ENCODE results near the gene UBASH3A. TPM values are rescaled to one million over a fixed set of nuclear protein-coding genes. Genes with fewer than 3 reads are reported as not detected.

UBASH3A gene
- total and polyA plus RNA-seq, 7 donors: 0.06 to 0.21 TPM; not detected in 5

- H3K27me3 ChIP-seq (ENCODE audit: insufficient read depth in 3 of 3, low read length in 2 of 3): peaks cover 0 to 42% (median 6%) of the 10 kb centered on the region in 3 donors
- WGBS, 3 donors: 72% methylated on average over 7 of the region's 7 CpGs
- H3K4me3 ChIP-seq: no peak overlapping the region
- intact Hi-C loops (cut with DNase I): no loop called here
- ATAC-seq (no peak), DNase-seq (no peak)
- no peaks in the 10 kb centered on the region for H3K4me1 ChIP-seq
- H3K36me3 ChIP-seq (ENCODE audit: insufficient read depth in 1 of 2, low read depth in 1 of 2): no peaks in the 10 kb centered on the region
- H3K27ac ChIP-seq: no peak overlapping the region
- TF ChIP-seq, protein P1, sequence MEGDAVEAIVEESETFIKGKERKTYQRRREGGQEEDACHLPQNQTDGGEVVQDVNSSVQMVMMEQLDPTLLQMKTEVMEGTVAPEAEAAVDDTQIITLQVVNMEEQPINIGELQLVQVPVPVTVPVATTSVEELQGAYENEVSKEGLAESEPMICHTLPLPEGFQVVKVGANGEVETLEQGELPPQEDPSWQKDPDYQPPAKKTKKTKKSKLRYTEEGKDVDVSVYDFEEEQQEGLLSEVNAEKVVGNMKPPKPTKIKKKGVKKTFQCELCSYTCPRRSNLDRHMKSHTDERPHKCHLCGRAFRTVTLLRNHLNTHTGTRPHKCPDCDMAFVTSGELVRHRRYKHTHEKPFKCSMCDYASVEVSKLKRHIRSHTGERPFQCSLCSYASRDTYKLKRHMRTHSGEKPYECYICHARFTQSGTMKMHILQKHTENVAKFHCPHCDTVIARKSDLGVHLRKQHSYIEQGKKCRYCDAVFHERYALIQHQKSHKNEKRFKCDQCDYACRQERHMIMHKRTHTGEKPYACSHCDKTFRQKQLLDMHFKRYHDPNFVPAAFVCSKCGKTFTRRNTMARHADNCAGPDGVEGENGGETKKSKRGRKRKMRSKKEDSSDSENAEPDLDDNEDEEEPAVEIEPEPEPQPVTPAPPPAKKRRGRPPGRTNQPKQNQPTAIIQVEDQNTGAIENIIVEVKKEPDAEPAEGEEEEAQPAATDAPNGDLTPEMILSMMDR (IDR thresholded peaks at IDR 0.05): no peak
- H3K9me3 ChIP-seq: no peaks in the 10 kb centered on the region
Observed at GRCh38 chr21:42409366-42409765, 5.7 kb downstream of the UBASH3A start.

DNA sequence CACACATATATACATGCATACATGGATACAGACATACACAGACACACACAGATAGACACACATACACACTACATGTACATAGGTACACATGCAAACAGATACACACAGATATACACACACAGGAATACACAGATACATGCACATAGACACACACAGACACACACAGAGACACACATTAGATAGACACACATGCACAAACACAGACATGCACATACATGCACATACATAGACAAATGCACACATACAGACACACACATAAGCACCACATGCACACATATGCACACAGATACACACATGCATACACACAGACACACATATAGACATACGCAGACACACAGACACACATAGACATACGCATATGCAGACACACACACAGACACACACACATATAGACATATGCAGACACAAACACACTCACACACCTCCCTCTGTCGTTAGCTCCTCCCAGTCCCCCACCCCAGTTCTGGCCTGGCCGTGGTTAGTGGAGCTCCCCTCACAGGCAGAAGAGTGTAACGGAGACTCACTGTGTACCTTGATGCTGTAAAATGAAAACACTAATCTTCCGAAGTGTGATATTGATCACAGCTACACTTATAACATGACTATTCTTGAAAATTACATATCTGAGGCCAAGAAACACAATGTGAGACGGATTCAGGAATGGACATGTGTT is 7.6 kb downstream of the UBASH3A start:
- TF ChIP-seq, protein P1 (IDR thresholded peaks at IDR 0.05): no peak
- H3K9me3 ChIP-seq: no peaks in the 10 kb centered on the region
- 57 to 63% (median 61%) methylated on average over 7 of the region's 7 CpGs for WGBS, 3 donors
- H3K27ac ChIP-seq: no peak overlapping the region
- intact Hi-C loops (cut with DNase I): no loop called here
- DNase-seq (no peak), ATAC-seq (no peak)
- no peaks in the 10 kb centered on the region for H3K4me1 ChIP-seq
- no peaks in the 10 kb centered on the region for H3K36me3 ChIP-seq (ENCODE audit: insufficient read depth in 1 of 2, low read depth in 1 of 2)
- peaks cover 0 to 36% (median 6%) of the 10 kb centered on the region in 3 donors for H3K27me3 ChIP-seq (ENCODE audit: insufficient read depth in 3 of 3, low read length in 2 of 3)
- H3K4me3 ChIP-seq: no peak overlapping the region

DNA sequence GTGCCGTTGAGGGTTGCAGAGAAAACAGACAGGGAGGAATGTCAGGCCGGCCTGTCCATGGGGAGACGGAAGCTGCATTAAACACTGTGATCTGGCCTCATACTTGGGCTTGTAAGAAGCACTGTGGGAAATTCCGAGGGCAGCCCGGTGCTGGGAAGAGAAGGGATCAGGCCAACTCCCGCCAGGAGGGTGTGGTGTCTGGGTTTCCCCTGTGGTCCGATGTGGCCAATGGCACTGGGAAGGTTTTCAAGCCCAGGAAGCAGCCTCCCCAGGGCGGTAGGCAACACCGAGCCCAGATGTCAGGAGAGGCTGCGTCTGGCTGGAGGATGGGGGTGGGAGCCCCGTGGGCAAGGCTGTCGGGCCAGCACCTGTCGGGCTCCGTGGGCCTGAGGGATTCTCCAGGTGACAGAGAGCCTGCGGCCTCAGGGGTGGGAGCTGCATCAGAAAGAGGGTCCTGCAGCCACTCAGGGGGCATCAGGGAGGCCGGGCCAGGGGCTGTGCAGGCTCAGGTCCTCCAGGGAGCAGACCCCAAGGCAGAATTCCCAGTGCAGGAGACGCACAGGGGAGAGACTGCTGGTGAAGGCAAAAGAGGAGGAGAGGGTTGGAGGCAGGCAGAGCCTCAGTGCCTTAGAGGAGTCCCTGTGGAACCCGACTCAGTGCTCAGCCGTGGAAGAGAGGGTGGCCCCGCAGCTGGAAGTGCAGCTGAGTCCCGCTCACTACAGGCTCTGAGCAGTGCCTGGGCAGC is 8.4 kb downstream of the UBASH3A start:
- peaks cover 0 to 34% (median 6%) of the 10 kb centered on the region in 3 donors for H3K27me3 ChIP-seq (ENCODE audit: insufficient read depth in 3 of 3, low read length in 2 of 3)
- no peak for ATAC-seq
- WGBS, 3 donors: 35 to 45% (median 43%) methylated on average over 20 to 21 of the region's 21 CpGs

DNA sequence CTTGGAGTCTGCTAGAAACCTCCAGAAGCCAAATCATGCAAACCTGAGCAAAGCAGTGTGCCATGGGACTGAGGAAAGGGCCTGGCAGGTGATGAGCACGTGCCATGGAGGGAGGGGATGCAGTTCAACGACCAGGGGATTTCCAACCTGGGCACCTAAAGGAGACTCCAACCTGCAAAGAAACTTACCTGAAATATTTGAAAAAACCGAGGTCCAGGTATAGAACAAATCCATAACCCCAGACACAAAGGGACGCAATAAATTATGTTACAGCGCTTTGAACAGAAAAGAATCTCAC is 8.9 kb downstream of the UBASH3A start:
- Histone ChIP-seq H3K4me1 (no peaks in the 10 kb centered on the region), H3K4me3 (no peak overlapping the region), H3K9me3 (no peaks in the 10 kb centered on the region), H3K27ac (no peak overlapping the region), H3K36me3 (ENCODE audit: insufficient read depth in 1 of 2, low read depth in 1 of 2) (no peaks in the 10 kb centered on the region), H3K27me3 (ENCODE audit: insufficient read depth in 3 of 3, low read length in 2 of 3) (peaks cover 0 to 29% (median 6%) of the 10 kb centered on the region in 3 donors)
- no peak for DNase-seq
- 78 to 86% (median 79%) methylated on average over 5 of the region's 5 CpGs for WGBS, 3 donors
- no peak for ATAC-seq
- intact Hi-C loops (cut with DNase I): no loop called here
- TF ChIP-seq, protein P1 (IDR thresholded peaks at IDR 0.05): no peak

More for the DNA sequence above, 8.4 kb downstream of the UBASH3A start:
- DNase-seq: no peak
- intact Hi-C loops (cut with DNase I): no loop called here
- no peaks in the 10 kb centered on the region for H3K36me3 ChIP-seq (ENCODE audit: insufficient read depth in 1 of 2, low read depth in 1 of 2)
- H3K27ac ChIP-seq: no peak overlapping the region
- H3K4me3 ChIP-seq: no peak overlapping the region
- TF ChIP-seq, protein P1 (IDR thresholded peaks at IDR 0.05): no peak
- H3K9me3 ChIP-seq: no peaks in the 10 kb centered on the region
- no peaks in the 10 kb centered on the region for H3K4me1 ChIP-seq
